ENCODE results near the gene NCOA5.
A peak's percentile ranks its signal among the peaks of the same experiment; 100 is the strongest.

NCOA5 gene

DNA sequence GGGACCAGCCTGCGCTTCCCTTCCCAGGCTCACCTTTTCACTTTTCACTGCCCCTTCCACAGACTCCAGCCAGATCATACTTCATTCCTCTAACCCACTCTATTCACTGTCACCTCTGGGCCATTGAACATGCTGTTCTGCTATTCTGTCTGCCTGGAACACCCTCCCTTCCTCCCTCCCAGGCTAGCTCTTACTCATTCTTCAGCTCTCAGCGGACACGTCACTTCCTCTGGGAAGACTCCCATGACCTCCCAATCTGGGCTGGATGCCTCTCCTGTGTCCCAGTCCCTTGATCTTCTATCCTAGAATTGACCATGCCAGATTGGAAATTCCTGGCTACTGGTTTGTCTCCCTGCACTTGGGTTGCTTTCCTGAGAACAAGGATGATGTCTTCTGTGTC lies 55.7 kb downstream of the NCOA5 start:
- no peak for DNase-seq

DNA sequence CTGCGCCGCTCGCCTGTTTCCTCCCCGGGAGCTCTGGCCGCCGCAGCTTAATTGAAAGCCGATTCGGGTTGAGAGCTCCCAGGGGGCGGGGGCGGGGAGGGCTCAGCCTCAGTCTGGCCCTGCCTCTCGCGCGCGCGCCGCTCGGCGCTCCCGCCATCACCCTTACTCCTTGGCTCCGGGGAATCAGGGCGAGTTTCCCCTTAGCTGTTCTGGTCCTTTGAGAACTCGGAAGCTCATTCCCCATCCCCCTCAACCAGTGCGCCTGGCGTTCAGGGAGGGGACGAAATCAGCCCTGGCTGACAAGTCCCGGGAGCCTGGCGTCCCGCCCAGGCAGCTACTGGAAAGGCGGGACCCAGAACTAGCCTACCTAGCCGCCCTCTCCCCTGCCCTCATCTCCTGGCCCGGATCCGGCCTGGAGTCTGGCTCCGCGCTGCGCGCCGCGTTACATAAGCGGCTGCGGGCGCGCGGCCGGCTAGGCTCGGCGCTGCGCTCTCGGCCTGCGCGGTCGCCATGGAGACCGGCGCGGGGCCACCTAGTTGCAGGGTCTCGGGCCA lies 58.0 kb downstream of the NCOA5 start:
- no peak for DNase-seq

DNA sequence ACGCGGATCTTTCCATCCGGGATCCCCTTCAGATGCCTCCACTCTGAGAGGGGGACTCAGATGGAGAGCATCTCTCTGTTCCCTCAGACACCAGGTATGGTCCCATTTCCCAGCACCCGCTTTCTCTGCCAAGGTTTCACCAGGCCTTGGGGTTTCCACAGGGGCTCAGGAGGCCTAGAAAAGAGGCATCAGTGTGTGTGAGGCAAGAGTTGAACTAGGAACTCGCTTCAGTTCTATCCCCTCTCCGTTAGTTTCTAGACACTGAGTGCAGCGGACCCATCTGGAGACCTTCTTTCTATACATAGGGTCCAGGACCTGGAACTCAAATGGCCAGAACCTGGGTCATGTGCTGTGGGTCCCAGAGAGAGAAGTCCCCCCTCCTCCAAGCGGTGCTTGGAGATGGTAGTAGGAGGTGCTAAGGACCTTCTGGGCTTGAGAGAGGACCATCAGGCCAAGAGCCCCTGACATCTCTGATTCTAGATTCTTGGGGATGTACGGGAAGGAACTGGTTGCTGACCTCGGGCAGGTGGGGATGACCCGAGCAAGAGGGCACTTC lies 58.7 kb downstream of the NCOA5 start:
- no peak for DNase-seq

DNA sequence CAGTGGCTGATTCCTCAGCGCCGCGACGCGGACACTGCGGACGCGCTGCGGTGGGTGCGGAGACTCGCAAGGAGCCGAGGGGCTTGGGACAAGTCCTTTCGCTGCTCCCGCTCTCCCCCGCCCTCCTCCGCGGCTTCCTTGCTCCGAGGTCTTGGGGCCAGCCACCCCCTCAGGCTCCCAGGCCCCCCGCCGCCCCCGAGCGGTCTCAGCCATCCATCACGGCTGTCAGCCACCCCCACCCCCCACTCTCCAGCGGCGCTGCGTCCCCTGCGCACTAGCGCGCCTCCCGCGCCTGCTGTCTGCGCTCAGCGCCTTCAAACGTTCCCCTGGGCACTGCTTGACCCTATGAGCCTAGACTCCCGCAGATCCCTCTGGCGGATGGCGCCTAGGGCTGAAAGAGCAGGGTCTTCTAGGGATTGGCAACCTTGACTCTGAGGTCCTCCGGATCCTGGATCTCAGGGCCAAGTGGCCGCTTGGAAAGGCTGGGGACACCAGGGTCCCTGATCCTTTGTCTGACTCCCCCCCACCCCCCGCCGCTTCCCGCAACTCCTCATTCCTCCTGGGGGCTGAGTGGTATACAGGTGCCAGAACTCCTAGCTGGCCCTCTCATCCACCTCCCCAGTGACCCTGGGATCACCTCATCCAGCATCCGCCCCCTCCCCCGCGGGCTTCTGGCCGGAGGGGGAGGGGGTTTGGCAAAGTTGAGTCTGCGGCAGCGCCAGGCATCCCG lies 59.3 kb downstream of the NCOA5 start:
- DNase-seq, result no peak

DNA sequence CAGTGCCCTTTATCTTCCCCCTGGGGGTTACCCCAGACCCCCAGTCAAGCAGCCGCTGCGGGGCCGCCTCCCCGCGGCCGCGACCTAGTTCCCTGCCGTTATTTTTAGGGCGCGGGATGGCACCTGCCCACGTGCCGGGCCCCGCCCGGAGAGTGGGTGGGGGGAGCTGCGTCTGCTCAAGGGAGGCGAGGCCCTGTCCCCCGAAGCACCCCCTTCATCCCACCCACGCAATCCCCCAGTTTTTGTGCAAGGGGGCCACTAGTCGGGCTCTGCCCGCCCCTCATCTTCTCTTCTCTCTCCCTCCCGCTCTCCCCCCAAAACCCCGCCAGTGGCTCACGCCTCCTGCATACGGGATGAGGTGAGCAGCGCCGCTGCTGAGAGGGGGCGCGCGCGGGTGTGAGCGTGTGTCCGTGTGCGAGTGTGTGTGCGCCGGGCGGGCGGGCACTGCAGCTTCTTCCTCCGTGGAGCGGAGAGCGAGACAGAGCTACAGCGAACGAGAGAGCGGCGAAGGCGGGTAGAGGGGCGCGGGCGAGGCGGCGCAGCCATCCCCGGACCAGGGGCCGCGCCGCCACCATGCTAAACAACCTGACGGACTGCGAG lies 60.9 kb downstream of the NCOA5 start, which contains the start of gene SLC12A5:
TSS of gene SLC12A5 (plus strand) at position 444 of the 600 bp plus-strand sequence. CDS start at position 574, 130 bp downstream.
- no peak for DNase-seq

DNA sequence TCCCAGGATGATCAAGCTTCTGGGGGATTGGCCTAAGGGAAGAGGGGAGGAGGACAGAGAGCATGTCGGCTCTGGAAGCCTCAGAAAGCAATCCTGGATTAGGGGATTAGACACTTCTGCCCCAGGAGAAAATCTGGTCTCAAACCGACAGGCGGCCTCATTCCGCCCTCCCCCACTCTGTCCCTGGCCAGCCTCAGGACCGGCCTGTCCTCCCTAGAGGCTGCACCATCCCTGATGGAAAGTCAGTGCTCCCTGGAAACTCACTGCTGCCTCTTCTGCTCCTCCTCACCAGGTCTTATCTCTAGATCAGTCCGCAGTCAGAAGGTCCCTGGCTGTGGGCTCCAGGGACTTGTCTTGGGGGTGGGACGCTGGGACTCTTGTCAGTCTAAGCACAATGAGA lies 61.7 kb downstream of the NCOA5 start:
- no peak for DNase-seq

DNA sequence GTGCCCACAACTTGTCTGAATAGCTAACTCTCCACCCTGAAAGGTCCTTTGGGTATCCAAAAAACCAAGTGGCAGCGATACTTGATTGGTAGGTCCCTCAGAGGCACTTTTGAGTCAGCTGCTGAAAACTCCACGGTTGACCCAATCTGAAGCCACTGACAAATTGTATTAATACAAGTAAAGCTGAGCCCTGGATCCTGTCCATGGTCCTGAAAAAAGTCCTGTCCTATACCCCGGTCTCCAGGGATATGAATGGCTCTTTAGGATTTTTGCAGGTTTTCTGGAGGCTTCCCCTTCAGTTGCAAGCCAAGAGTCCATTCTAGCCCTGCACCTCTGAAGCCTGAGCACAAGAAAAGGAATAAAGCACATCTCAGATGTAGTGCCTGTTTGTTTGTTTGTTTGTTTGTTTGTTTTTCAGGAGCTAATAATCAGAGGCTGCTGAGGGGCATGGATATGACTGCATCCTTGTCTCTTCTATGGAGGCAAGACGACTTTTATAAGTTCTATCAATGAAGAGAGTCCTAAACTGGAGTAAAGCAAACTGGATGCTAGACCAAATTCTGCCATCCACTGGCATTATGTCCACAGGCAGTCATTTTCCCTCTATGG lies 62.4 kb downstream of the NCOA5 start:
- peak; percentile 35 for DNase-seq

DNA sequence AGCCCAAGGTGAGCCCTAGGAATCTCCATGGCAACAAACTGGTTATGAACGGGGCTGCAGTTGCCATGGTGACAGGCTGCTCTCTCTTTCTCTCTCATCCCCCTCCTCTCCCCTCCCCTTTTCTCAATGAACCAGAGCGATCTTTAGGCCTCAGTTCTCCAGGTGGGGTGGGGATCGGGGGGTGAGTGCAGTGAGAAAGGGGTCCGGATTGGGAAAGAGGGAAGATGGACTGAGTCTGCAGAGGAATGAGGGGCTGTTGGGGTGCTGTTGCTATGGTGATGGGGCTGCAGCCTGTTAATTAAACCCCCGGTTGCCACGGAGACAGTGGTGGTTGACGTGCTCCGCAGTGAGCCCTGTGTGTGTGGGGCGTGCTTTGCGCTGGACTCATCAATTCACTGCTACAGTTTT lies 64.4 kb downstream of the NCOA5 start:
- DNase-seq, result no peak

DNA sequence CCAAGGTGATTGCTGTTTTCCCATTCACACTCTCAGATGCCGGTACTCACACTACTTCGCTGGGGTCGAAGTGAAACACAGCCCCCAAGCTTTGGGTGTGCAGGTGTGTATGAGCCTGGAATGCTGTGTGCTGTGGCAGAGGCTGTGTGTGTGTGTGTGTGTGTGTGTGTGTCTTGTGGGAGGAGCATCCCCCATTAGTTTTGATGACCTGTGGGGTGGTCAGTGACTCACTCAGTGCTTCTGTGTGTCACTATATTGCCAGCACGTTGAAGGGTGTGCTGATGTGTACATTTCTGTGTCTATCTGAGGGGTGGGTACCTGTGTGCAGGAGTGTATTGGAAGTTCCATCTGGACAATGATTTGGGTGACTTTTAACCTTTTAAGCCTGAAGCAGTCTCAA lies 65.8 kb downstream of the NCOA5 start:
- no peak for DNase-seq

DNA sequence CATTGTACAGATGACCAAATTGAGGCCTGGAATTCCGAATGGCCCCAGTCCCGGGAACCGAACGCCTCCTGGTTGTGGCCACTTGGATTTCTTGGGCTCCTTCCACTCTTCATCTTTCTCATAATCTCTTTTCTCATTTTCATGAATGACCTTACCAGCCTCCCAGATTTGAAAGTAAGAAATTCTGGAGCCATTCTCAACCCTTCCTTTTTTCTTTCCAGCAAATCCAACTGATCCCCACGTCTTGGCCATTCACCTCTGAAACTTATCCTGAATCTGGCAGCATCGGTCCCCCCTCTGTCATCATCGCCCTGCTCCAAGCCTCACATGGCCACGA lies 66.6 kb downstream of the NCOA5 start:
- no peak for DNase-seq

DNA sequence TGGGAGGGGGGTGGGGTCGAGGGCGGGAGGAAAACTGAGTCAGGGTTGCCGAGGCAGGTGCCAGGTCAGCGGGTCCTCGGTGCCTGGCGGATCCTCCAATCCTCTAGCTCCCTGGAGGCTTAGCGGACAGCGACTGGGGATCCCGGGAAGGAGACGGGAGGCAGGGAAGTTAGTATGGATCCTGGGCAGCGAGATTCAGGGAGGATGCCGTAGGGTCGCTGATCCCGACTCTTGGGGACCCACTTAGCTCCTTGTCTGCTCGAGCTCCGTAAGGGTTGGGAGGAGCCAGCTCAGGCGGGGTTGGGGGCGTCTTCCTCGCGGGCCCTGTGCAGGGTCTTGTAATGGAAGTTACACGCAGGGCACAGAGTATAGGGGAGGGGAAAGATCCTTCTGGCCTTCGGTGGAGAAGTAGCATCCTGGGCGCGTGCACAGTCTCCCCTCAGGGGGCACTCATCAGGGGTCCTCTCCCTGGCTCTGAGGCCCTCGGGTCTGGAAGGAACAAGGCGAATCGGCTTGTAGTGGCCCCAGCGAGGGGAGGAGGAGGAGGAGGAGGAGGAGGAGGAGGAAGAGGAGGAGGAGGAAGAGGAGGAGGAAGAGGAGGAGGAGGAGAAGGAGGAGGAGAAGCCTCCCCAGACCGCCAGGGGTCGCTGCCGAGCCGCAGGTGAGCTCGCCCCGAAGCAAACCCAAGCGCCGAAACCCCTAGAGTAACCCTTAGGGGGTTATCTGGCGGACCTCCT lies 67.2 kb downstream of the NCOA5 start:
- peak; percentile 83 for DNase-seq

DNA sequence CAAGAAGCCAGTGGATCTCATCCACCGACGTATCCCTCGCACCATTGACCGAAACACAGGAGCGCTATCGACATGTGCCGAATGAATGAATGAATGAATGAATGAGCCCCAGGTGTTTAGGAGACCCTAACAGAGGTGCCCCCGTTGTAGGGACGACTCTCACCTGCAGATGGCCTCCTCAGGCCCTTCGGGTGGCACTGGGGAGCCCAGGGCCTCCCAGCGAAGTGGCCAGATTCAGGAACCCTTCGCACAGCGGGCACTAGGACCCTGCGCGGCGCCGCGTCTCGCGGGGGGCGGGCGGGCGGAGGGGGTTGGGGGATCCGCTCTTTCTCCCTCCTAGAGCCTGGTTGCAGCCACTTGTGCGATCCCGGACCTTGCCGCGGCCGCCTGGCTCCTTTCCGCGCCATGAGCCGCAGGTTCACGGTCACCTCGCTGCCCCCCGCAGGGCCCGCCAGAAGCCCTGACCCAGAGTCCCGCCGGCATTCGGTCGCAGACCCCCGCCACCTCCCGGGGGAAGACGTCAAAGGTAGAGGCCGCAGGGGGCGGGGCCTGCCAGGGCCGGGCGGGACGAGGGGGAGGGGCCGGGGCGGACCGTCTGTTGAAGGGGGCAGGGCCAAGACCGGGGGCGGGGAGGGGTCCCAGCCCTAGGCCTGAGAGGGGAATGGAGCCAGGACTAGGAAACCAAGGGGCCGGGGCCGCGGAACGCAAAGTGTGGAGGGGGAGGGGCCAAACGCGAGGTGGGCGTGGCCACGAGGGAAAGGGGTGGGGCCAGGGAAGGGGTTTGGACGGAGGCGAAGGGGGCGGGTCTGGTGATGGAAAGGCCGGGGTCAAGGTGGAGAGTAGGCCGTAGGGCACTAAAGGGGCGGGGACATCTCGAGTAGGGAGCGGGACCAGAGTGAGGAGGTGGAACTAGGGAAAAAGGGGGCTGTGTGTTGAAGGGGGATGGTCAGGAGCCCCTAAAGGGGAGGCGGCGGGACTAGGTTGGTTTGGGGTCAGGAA lies 68.1 kb downstream of the NCOA5 start:
- peak; percentile 56 for DNase-seq

DNA sequence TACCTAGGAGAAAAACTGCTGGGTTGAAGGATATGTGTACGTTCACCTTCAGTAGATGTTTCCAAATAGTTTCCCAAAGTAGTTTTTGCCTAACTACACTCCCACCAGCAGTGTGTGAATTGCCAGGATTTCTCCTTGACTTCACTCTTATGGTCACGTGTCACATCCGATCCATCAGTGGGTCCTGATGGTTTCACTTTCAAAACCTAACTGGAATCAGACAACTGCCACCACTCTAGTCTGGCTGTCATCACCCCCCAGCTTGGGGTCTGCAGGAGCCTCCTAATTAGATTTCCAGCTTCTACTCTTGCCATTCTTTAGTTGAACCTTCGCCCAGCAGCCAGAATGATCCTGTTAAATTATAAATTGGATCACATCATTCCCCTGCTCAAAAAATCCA lies 69.2 kb downstream of the NCOA5 start:
- DNase-seq, result no peak

DNA sequence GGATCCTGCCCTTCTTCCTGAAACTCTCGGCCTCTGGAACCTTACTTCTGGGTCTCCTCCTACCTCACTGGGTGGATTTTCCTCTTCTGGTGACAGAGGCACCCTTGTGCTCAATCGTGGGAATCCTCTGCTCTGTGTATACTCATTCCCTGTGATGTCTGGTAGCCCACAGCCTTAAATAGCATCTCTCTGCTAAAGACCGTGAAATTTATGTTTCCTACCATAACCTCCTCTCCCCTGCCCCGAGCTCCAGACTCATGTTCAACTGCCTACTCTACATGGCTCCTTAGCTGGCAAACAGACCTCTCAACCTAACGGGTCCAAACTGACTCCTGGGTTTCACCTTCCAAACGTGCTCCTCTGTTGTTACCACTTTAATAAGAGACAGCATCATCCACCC lies 71.2 kb downstream of the NCOA5 start:
- no peak for DNase-seq

DNA sequence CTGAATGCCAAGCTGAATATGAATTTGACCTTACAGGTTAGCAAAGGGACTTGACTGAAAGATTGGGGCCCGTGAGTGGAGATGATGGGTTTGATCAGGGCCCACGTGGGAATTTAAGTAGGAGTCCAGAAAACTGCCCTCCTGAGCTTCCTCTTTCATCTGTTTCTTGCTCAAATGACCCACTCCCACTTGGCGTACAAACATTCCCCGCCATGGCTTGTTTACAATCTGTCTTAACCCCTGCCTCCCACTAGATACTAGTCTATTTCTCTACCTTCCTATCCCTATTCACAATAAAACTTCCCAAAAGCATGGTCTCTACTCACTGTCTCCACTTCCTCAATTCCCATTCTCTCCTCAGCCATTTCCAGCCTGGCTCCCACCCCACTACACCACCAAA lies 71.7 kb downstream of the NCOA5 start:
- no peak for DNase-seq

DNA sequence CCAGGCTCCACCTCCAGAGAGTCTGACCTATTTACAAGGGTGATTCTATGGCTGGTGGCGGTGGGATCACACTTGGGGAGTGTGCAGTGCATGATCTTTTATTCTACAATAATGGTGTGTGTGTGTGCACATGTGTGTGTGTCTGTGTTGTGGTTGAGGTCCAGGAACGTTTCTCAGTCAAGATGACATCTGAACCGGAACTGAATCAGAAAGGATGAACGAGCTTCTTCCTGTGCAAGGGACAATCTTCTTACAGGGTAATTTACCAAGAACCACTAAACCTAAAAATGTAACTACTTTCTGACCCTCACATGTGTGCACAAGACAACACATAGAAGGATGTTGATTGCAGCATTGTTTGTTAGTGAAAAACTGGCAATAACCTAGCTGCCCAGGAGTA lies 72.5 kb downstream of the NCOA5 start:
- no peak for DNase-seq

DNA sequence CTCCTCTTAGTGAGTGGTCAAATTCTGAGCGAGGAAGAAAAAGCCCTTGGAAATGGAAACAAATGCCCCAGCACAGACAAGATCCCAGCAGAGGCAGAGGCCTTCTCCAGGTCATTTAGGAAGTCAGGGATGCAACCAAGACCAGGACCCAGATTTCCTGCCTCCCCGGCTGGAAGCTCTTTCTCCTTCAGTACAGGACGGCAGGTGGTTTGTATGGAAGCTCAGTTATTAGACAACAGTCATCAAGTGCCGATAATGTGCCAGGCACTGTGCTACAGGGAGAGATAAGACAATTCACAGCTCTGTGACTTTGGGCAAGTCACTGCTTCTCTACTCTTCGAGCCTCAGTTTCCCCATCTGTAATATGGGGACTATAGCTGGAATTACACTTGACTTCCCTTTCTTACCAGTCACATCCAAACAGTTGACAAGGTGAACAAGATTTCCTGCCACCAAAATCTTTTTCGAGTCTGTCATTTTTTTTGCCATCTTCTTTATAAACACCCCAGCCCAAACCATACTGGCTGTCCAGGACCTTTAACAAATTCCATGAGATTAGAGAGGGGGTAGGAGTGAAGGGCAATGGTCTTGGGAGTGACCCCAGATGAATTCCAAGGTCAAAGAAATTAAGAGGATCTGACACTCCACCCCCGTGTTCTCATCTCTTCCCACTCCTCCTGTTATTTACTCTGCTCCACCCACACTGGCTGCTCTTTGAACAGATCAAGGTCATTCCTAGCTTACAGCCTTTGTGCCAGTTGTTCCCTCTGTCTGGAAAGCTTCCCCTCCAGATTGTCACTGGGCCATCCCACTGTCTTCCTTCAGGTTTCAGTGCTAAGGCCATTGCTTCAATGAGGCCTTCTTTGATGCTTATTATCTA lies 75.0 kb downstream of the NCOA5 start:
- DNase-seq, result no peak

DNA sequence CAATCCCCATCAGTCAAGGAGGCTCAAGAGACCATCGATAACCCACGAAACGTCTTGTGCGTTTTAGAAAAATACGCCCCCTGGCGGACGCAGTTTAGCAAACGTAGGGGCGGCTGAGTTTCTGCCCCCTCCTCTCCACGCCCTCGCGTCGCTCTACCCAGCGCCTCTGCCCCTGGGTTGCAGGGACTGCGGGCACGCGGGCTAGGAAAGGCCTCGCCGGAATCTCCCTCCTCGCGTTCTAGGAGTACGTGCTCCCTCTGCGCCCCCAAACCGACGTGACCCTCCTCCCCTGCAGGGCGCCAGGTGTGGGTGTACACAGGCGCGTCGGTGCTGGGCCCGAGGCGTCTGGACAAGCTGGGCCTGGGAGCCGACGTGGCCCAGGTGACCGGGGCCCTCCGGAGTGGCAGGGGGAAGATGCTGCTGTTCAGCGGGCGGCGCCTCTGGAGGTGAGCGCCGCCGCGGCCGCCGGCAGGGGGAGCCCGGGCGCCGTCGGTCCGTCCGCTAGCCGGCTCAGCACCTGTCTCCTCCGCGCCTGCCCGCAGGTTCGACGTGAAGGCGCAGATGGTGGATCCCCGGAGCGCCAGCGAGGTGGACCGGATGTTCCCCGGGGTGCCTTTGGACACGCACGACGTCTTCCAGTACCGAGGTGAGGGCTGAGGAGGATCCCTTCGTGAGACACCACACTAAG lies 75.8 kb downstream of the NCOA5 start:
- DNase-seq, result peak; percentile 69

DNA sequence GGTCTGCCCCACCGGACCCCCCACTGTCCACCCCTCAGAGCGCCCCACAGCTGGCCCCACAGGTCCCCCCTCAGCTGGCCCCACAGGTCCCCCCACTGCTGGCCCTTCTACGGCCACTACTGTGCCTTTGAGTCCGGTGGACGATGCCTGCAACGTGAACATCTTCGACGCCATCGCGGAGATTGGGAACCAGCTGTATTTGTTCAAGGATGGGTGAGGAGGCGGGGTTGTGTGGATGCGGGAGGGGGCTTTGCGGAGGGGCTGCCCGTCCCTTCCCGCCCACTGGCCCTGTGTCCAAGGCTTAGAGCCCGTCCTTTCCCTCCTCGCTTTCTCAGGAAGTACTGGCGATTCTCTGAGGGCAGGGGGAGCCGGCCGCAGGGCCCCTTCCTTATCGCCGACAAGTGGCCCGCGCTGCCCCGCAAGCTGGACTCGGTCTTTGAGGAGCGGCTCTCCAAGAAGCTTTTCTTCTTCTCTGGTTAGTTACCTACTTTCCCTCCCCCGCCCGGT lies 76.4 kb downstream of the NCOA5 start:
- DNase-seq, result no peak

DNA sequence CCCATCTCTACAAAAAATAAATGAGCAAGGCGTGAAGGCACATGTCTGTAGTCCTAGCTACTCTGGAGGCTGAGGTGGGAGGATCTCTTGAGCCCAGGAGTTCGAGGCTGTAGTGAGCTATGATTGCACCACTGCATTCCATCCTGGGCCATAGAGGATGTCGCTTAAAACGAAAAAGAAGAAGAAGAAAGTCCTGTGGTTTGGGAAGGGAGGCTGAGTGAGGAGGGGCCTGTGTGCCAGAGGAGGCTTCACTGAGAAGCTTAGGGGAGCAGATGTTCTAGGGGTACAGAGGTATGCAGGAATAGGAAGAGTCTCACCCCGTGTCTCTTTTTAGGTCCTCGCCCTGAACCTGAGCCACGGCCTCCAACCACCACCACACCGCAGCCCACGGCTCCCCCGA lies 76.8 kb downstream of the NCOA5 start:
- DNase-seq, result no peak

All from activated CD4-positive, alpha-beta T cell treated with anti-CD3 and anti-CD28 coated beads, Interleukin-2, amount 50 U/mL, for 16 hours (primary cell).